ENCODE results near the gene ARF3.
"Not testable (repeated sequence)": the region's sequence is repeated elsewhere in the genome, so short reads cannot be mapped to it uniquely, and the experiment has no call there.

ARF3 gene

DNA sequence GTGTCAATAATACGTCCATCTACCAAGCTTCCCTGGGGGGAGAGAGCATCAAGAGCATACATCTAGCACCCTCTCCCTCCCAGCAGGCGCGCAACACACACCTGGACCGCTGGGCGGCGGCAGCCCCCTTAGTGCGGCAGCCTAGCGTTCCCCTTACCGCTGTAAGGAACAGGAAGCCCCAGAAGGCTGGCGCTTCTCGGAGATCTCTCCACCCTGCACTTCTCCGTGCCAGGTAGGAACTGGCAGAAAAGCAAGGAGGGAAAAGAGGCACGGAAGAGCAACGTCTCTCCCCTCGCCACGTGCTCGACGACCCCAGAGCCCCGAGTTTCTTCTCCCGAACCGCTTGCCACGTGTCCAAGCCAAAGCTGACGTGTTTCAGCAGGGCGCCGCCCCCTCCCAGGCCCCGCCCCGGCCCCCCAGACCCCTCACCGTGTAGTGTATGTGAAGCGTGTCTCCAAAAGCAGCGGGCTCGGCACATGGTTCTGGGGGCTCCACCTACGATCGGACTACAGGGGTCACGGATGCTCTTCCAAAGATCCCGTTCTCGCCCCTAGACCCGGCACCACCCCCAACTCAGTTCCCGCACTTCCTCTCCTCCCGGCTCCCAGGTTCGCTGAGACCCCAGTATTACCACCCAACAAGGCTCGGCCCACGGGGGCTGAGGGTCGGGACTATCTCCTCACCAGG is 32.5 kb downstream of the ARF3 start:
- DNase-seq, result peak; percentile 85

DNA sequence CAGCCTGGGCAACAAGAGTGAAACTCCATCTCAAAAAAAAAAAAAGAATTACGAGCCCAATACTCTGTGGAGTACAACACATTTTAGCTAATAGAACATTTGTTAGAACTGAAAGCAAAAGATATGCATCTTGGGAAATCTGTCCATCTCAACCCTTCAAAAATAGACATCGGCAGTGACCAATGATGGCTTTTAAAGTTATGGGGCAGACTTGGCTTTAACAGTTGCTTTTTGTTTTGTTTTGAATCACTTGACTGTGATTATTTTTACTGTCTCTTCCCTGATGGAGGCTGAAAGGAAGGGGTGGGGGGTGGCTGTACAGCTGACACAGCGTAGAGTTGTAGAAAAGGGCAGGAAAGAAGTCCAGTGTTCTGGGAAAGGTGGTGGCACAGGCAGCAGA is 34.2 kb downstream of the ARF3 start:
- DNase-seq, result no peak

DNA sequence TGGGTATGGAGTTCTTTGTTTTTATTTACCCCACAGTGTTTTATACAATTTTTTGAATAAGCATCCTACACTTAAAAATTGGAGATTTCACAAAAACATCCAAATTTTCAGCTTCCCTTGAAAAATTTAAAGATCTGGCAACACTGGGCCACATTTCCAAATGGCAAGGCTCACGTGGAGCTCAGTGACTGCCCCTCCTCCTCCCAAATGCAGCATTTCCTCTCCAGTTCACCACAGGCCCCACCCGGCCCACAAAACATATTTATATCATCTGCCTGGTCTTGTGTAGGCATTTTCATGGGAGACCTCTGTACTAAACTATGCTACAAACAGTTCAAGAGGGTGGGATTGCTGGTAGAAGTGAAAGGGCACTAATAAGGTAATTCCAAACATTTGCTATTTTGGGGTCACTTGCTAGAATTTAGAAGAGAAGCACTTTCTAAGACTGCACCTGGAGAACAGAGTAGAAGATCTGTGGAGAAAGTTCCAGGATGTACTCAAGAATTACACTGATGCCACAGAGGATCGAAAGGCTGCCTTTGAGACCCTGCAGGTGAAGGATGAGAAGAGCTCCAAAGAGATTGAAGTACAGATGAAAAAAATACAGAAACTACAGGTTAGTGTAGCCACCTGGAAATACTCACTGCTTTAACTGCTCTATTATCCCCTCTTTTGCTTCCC is 39.3 kb downstream of the ARF3 start:
- peak; percentile 65 for DNase-seq

- DNase-seq, result no peak
These were observed 47.1 kb downstream of the ARF3 start for GRCh38 chr12:48910196-48910595.

- DNase-seq, result not testable (repeated sequence)
These were observed 47.6 kb downstream of the ARF3 start for GRCh38 chr12:48909698-48910097.

DNA sequence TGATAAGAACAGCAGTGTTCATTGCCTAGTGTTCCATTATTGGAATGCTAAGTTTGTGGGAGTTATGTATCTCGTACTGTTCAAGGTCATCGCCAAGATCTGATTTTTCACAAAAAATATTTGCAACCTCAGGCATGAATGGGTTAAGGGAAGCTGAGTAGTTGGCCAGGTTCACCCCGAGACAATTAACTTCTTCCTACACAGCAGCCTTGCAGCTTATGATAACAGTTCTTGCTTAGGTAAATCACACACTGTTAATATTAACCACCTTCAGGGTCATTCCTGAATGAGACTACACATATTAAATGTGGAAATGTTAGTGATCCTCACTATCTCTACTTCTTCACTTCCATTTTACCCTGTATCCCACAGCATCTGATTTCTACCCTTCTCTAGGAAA is 50.0 kb downstream of the ARF3 start:
- DNase-seq, result no peak

DNA sequence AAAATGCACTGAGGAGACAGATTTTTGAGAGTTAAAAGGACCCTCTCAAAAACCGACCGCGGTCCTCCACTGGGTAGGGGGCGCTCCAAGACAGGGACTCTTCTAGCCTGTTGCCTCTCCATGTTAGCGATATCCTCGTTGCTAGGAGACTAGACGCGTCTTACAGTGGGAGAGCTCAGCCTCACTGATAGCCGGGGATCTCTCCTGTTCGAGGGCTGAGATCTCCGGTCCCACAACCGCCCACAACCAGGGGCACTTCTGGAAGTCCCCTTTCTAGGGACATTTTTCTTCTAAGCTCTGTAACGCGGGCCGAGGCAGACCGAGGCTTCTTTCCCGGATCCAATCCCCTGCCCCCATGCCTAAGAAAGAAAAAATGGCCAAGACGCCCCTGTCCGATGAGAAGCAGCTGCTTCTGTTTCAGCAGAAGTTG is 53.3 kb downstream of the ARF3 start:
- DNase-seq, result peak; percentile 91

- DNase-seq, result no peak
These were observed 53.8 kb downstream of the ARF3 start for GRCh38 chr12:48903363-48903981.

- DNase-seq, result no peak
These were observed 56.0 kb downstream of the ARF3 start for GRCh38 chr12:48901278-48901677.

- no peak for DNase-seq
These were observed 57.6 kb downstream of the ARF3 start for GRCh38 chr12:48899651-48900050.

DNA sequence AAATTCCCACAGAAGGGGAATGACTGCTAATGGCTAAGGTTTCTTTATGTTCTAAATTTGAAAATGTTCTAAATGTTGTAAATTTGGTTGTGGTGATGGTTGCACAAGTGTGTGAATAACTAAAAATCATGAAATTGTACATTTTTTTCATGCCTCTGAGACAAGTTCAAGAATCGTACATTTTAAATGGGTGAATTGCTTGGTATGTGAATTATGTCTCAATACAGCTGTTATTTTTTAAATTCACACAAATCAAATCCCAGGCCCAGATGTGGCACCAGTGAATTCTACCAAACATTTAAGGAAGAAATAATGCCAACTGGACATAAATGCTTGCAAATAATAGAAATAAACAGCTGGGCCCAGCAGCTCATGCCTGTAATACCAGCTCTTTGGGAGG is 63.0 kb downstream of the ARF3 start:
- no peak for DNase-seq

GRCh38 chr12:48890657-48891418 is 66.4 kb downstream of the ARF3 start:
- peak; percentile 74 for DNase-seq

DNA sequence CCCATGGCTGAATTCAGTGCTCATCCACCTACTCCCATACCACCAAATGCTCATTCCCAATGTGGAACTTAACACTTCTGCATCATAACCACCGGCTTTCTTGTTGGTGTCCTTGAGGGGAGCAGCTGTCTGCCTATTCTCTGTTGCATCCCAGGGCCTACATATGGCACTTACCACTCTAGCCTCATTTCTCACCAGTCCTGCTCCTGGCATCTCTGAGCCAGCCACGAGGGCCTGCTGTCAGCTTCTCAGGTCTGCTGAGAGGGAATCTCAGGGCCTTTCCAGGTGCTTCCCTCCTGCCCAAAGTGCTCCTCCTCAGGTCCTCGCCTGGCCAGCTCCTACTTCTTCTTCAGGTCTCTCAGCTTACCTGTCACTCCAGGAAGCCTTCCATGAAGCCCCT is 67.6 kb downstream of the ARF3 start:
- DNase-seq, result no peak
